Stimulated activated CD4-positive, alpha-beta T cell treated with anti-CD3 and anti-CD28 coated beads, Interleukin-15, amount 100 ng/mL, for 1 hour (primary cell): Measurements from ENCODE around the gene ENKUR.

ENCODE experiments used
- DNase-seq, 2 donors: peaks; one replicate each; pipeline ENCODE4 v3.0.0-alpha.2; 2020; ENCODE audit warnings: low read depth in 1 of 2, low spot score in 1 of 2

ENKUR gene

DNA sequence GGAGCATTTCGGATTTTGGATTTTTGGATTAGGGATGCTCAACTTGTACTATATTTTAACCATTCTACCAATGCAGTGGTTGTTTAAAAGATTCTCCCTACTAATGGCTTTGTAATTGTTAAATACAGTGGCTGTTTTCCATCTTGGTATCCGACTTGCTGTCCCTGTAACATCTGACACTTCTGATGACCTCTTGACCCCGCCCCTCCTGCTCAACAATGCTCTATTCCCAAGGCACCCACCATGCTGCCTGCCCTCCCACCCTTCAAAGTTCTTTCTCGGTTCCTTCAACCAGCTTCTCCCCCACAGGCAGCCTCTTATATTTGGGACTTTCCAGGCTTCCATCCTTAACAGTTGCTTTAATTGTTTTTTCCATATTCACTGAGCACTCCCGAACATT lies 65.5 kb downstream of the ENKUR start:
- DNase-seq, result no peak

DNA sequence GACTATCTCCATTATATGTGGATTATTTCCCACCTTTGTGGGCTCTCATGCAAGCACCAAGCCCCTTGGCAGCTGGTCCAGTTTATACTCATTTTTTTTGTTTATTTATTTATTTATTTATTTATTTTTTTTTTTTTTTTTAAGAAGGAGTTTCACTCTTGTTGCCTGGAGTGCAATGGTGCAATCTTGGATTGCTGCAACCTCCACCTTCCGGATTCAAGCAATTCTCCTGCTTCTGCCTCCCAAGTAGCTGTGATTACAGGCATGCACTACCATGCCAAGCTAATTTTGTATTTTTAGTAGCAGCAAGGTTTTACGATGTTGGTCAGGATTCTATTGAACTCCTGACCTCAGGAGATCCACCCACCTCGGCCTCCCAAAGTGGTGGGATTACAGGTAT lies 66.3 kb downstream of the ENKUR start:
- DNase-seq, result no peak

DNA sequence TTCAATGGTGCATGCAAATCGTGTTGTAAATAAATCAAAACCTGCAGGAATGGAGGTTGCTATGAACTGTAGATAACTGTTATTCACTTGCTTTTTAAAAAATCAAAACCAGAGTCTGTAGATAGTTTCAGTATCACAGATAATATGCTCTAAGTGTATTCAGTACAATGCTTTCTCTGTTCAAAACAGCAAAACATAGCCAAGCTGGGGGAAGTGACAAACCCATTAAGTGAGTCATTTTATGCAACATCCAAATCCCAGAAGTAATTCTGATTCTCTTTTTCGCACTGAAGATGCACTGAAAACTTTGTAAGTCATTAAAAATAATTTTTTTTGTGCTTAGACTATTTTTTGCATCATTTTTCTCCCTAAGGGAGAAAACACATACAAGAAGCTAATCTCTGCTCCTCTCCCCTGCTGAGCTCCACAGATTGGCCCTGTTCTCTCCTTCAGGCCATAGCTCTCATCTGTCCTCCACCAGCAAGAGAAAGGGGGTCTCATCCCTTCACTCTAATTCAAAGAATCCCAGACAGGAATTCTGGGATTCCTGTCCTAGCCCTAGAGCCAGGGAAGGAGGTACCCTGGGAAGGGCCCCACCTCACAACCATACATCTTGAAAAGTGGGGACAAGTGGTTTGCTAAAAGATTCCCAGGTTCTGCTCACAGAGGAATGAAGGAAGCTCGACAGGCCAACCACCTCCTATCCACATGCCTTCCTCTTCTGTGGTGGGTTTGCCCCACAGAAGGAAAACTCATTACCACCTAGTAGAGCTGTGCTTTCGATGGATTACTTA lies 68.5 kb downstream of the ENKUR start:
- no peak for DNase-seq

DNA sequence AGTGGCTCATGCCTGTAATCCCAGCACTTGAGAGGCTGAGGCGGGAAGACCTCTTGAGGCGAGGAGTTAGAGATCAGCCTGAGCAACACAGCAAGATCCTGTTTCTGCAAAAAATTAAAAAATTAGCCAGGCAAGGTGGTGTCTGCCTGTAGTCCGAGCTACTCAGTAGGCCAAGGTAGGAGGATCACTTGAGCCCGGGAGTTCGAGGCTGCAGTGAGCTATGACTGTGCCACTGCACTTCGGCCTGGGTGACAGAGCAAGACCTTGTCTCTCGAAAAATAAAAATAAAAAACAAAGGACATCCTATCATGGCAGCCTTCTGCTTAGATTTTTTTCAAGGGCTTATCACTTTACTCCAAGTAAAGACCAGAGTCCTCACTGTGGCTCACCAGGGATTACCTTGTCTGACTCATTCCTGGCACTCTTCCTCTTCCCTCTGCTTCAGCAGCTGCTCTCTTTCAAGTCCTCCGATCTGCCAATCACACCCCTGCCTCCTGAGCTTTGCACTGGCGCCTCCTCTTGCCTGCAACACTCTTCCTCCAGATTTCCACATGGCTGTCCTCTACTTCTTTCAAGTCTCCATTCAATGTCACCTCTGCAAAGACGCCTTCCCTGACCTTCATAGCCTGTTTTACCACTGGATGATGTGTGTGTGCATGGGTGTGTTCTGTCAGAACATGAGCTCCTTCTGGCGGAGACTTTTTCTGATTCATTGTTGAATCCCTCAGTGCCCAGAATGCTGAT lies 71.3 kb downstream of the ENKUR start:
- DNase-seq, result no peak

DNA sequence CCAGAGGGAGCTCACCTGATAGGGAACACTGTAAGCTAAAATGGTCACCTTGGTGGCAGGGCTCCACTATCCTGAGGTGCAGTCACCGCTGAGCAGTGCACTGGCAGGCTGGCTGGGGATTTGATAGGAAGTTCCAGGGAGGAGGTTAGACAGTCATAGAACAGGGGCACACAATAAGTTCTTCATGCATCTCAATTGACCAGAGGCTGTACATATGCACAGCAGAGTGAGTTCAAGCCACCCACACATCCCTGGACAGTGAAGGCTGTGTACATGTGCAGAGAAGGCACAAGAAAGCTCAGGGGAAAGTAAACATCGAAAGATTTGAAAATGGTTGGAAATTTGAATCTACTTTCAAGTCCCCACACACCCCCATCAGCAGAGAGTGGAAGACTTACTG lies 77.4 kb downstream of the ENKUR start:
- DNase-seq, result no peak

DNA sequence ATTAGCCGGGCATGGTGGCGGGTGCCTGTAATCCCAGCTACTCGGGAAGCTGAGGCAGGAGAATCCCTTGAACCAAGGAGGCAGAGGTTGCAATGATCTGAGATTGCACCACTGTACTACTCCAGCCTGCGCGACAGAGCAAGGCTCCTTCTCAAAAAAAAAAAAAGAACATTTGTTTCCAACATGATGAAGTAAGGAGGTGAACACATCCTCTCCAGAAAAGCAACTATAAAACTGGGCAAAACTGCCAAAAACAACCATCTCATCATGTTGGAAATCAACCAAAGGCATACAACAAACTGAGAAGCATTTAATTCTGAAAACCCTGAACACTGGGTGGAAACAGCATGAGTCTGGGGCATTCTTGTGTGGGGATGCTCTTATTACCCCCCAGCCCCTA lies 77.9 kb downstream of the ENKUR start:
- DNase-seq, result no peak

DNA sequence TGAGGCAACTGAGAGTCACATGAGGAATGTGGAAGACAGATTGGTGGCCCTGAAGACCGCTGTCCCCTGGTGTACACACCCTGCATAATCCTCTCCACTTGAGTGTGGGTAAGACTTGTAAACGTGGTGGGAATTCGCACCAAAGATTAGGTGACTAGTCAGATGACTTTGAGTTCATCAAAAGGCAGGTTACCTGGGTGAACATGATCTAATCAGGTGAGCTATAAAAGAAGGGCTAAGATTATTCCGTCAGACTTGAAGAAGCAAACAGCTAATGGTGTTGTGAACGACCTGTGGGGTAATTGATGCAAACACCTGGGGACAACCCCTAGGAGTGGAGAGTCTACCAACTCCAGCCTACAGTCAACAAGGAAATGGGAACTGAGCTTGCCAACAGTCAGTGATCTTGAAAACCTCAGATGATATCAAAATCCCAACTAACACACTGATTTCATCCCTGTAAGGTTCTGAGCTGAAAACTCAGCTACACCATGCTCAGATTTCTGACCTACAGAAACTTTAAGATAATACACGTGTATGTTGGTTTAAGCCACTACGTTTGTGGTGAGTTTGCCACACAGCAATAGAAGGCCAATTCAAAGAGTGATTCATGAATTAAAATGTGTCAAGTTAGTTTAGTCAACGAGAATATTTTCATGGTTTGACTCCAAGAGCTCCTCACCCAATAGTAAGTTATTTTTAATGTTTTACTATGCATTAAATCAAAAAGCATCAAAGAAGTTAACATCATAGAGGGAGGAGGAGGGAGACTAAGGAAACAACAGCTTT lies 80.3 kb downstream of the ENKUR start:
- no peak for DNase-seq
